GM20431 (cell line): ENCODE measurements around the gene HIPK1.
"Not testable (repeated sequence)": the region's sequence is repeated elsewhere in the genome, so short reads cannot be mapped to it uniquely, and the experiment has no call there.

Source experiments
- in situ Hi-C: fragments of 300-500 bp; cut with MseI, MboI; formaldehyde crosslinking; loops from one replicate; pipeline ENCODE4 v1.15.0; 2020; ENCODE audit warnings: low sequenced_read_pairs; ENCODE audit not compliant: unreplicated experiment

The HIPK1 gene

DNA sequence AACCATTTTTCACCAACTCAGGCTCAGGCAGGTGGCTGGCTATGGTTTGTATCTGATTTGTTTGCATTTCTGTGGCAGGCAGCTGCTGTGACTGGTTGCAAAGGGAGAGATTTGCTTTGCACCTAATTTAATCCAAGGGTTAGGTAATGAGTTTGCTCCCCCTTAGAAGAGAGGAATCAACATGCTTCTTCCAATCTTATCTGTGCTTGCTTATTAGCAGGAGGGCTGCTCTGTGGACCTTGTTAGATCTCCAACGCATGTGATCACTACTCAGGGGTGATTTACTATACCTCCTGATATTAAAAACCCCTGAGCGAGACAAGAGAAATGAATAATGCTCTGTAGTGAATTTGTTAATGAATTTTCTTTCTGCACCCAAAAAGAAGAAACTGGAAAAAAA lies 70.7 kb downstream of the HIPK1 start:
- in situ Hi-C loops = no loop called here

GRCh38 chr1:114000406-114000805 lies 71.3 kb downstream of the HIPK1 start:
- in situ Hi-C loops = no loop called here

GRCh38 chr1:114002492-114003239 lies 73.5 kb downstream of the HIPK1 start:
- in situ Hi-C loops = no loop called here

GRCh38 chr1:114003431-114003830 lies 74.3 kb downstream of the HIPK1 start:
- in situ Hi-C loops = no loop called here

- in situ Hi-C loops = not testable (repeated sequence)
Observed at GRCh38 chr1:114006825-114007224, 77.7 kb downstream of the HIPK1 start.

- in situ Hi-C loops = no loop called here
Observed at GRCh38 chr1:114008480-114008941, 79.4 kb downstream of the HIPK1 start.

GRCh38 chr1:114008993-114009392 lies 79.9 kb downstream of the HIPK1 start:
- in situ Hi-C loops = no loop called here

DNA sequence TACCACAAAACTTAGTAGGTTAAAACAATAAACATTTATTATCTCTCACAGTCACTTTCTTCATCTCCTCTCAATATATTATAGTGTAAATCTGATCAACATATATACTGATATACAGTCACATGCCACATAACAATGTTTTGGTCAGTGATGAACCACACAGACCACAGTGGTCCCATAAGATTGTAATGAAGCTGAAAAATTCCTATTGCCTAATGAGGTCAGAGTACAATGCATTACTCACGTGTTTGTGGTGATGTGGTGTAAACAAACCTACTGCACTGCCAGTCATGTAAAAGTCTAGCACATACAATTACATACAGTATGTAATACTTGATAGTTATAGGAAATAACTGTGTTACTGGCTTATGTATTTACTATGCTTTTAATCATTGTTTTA lies 80.3 kb downstream of the HIPK1 start:
- in situ Hi-C loops = no loop called here

DNA sequence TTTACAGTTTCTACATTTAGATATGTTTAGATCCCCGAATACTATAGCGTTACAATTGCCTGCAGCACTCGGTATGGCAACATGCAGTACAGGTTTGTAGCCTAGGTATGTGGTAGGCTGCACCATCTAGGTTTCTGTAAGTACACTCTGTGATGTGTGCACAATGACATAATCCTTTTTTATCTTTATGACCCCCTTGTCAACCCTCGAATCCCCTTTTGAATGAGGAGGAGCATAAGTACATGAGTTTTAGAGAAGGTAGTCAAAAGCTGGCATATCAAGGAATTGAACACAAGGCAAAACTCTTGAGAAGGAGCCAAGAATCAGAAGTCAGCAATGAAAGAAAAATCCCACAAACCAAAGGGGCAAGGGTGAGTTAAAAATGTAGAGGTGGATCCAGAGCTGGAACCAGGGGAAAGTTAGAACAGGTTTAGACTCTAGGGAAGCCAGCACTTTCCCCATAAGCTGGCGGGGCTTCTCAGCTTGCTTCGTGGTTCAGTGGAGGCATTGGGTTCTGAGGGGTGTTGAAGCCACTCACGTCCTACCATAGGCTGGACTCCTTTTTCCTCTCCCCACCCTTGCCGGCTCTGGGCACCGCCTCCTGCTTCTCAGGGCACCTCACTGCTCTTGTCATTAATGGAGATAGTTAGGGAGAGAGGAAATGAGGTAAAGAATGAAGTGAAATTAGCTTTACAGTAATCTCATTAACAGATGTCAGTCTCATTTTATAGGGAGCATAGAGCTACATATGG lies 81.5 kb downstream of the HIPK1 start:
- in situ Hi-C loops = no loop called here

- in situ Hi-C loops = no loop called here
Observed at GRCh38 chr1:114011796-114012195, 82.7 kb downstream of the HIPK1 start.

DNA sequence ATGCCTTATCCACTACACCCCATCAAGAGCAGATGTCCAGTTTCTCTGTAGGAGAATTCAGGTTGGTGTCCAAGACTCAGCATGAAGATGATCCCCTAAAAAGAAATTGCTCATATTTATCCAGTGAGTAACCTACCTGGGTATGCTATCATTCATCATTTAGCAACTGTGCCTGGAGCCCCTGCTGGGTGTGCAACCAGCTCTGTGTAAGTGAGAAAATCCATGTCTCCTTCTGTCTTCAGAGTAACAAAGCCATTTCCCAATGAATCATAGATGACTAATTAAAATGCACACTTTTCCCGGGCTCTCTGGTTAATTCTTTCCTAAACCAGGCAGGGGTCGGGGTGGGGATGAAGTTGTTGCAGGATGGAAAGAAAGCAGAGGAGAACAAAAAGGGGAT lies 86.0 kb downstream of the HIPK1 start:
- in situ Hi-C loops = no loop called here

DNA sequence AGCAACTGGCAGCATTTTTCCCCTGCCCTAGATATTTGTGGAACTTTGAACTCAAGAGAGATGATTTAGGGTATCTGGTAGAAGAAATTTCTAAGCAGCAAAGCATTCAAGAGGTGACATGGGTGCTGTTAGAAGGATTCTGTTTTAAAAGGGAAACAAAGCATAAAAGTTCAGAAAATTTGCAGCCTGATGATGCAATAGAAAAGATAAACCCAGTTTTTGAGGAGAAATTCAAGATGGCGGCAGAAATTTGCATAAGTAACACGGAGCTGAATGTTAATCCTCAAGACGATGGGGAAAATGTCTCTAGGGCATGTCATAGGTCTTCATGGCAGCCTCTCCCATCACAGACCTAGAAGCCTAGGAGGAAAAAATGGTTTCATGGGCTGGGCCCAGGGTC lies 90.6 kb downstream of the HIPK1 start:
- in situ Hi-C loops = not testable (repeated sequence)

GRCh38 chr1:114021665-114022099 lies 92.6 kb downstream of the HIPK1 start:
- in situ Hi-C loops = no loop called here

- in situ Hi-C loops = no loop called here
Observed at GRCh38 chr1:114022877-114023276, 93.8 kb downstream of the HIPK1 start.

- in situ Hi-C loops = no loop called here
Observed at GRCh38 chr1:114023377-114023776, 94.3 kb downstream of the HIPK1 start.

GRCh38 chr1:114024049-114024448 lies 94.9 kb downstream of the HIPK1 start:
- in situ Hi-C loops = no loop called here

- in situ Hi-C loops = no loop called here
Observed at GRCh38 chr1:114025609-114026401, 96.7 kb downstream of the HIPK1 start.

DNA sequence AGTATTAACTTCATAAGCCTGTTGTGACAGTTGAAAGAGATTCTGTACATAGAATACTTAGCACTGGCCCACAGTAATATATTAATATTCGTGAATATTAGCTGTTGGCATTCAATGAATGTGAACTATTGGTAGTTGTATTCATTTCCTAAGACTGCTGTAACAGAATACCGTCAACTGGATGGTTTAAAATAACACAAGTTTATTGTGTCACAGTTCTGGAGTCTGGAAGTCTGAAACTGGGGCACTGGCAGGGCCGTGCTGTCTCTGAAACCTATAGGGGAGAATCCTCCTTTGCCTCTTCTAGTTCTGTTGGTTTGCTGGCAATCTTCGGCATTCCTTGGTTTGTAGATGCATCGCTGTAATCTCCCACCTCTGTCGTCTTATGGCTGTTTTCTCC lies 97.7 kb downstream of the HIPK1 start:
- in situ Hi-C loops = no loop called here
